Panc1 (cell line): ENCODE results near the gene GULP1. TPM values are rescaled to one million over a fixed set of nuclear protein-coding genes. Genes with fewer than 3 reads are reported as not detected.

ENCODE experiments used
- ATAC-seq: fragments of 200-7000 bp; cut with Tn5 transposase; 2 replicates; pipeline ENCODE4 v1.9.1; 2020; ENCODE audit warnings: mild to moderate bottlenecking, moderate library complexity
- BruUV-seq: library from RNA; stranded (reverse); fragments of 400-500 nt; replicated peaks from 2 replicates; lab custom pipeline; 2021; lab: Mats Ljungman, UMichigan
- CTCF ChIA-PET: fragments of 300-600 bp; sonication (Branson Sonifier 250); formaldehyde crosslinking; loops from one replicate; lab custom pipeline; 2022; ENCODE audit warnings: antibody characterized with exemption; lab: Charles Lee
- POLR2A ChIA-PET: fragments of 300-600 bp; sonication (Branson Sonifier 250); formaldehyde crosslinking; loops from one replicate; lab custom pipeline; 2022; ENCODE audit warnings: antibody characterized with exemption; lab: Charles Lee
- DNase-seq: peaks from one replicate; pipeline ENCODE4 v3.0.0-alpha.2; 2010; ENCODE audit warnings: low read depth, low spot score
- H3K27ac ChIP-seq: 2 replicates; pipeline ENCODE4 v1.5.1; 2011; ENCODE audit warnings: mild to moderate bottlenecking, low read length, inconsistent platforms
- H3K27me3 ChIP-seq: fragments of 200-500 bp; sonication (Bioruptor generic); 2 replicates; pipeline ENCODE4 v1.6.0; 2014; ENCODE audit warnings: low read length, inconsistent platforms; ENCODE audit not compliant: control insufficient read depth, insufficient read depth
- H3K36me3 ChIP-seq: fragments of 200-500 bp; sonication (Bioruptor generic); 2 replicates; pipeline ENCODE4 v1.5.1; 2014; ENCODE audit warnings: inconsistent platforms, mild to moderate bottlenecking, low read length, moderate library complexity; ENCODE audit not compliant: control insufficient read depth, insufficient read depth
- H3K4me1 ChIP-seq: 2 replicates; pipeline ENCODE4 v1.5.1; 2011; ENCODE audit warnings: inconsistent platforms, mild to moderate bottlenecking, low read length, moderate library complexity; ENCODE audit not compliant: control insufficient read depth, insufficient read depth
- H3K4me3 ChIP-seq, 2 experiments: 2 replicates each; pipeline ENCODE4 v1.5.1; 2011 to 2012; ENCODE audit warnings: low read depth in 2 of 2, low read length in 2 of 2, mild to moderate bottlenecking in 2 of 2, inconsistent platforms in 1 of 2, moderate library complexity in 1 of 2
- H3K9me3 ChIP-seq: fragments of 200-500 bp; sonication (Bioruptor generic); 2 replicates; pipeline ENCODE4 v1.5.1; 2014; ENCODE audit warnings: low read depth, mild to moderate bottlenecking, inconsistent platforms, low read length, moderate library complexity; ENCODE audit not compliant: control insufficient read depth, insufficient read depth
- POLR2AphosphoS5 ChIP-seq: IDR thresholded peaks from 2 replicates; pipeline ENCODE4 v1.6.1; 2012; ENCODE audit warnings: mild to moderate bottlenecking, low read depth, low read length, moderate library complexity
- SIN3A ChIP-seq: IDR thresholded peaks from 2 replicates; pipeline ENCODE4 v1.6.1; 2012; ENCODE audit warnings: low read depth, mild to moderate bottlenecking, low read length, moderate library complexity, borderline replicate concordance; ENCODE audit not compliant: insufficient read depth
- TCF7L2 ChIP-seq: IDR thresholded peaks from 2 replicates; pipeline ENCODE4 v1.6.1; 2011; ENCODE audit warnings: mild to moderate bottlenecking, low read depth, low read length, inconsistent platforms
- in situ Hi-C: cut with HindIII; loops from 2 replicates; pipeline ENCODE4 v1.10.0; 2016; ENCODE audit warnings: low sequenced_read_pairs, low pct_unique_long_range_greater_than_20kb
- intact Hi-C: fragments of 100-400 bp; cut with micrococcal nuclease; formaldehyde crosslinking; loops from one replicate; pipeline ENCODE4 v1.10.0; 2022; ENCODE audit not compliant: unreplicated experiment
- total RNA-seq: library from RNA; stranded (reverse); gene quantifications from one replicate; pipeline ENCODE4 v1.2.1, GENCODE V29; 2021; ENCODE audit not compliant: unreplicated experiment
- TF ChIP-seq, protein P1 (sequence below), 2 experiments: IDR thresholded peaks; 2 replicates each; pipeline ENCODE4 v1.6.1; 2011 to 2012; ENCODE audit warnings: low read depth in 2 of 2, control low read depth in 1 of 2, low read length in 1 of 2, mild to moderate bottlenecking in 1 of 2, moderate library complexity in 1 of 2; ENCODE audit not compliant: insufficient read depth in 1 of 2
- TF ChIP-seq, protein P2 (sequence below): fragments of 450-650 bp; IDR thresholded peaks from 2 replicates; pipeline ENCODE4 v1.5.1; 2017; ENCODE audit warnings: mild to moderate bottlenecking

Gene GULP1
- total RNA-seq, 1 experiment from 2014 or later = 51.5 TPM

DNA sequence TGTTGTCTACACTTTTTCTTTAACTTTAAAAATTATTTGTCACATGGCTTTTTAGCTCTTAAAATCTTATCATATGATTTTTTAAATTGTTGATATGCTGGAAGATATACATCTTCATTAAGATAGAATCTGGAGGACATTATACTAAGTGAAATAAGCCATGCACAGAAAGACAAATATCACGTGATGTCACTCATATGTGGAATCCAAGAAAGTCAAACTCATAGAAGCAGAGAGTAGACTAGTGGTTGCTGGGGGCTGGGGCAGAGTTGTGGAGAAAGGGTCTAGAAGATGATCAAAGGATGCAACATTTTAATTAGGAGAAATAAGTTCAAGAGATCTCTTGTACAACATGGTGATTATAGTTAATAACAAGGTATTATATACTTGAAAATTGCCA lies 280.9 kb downstream of the GULP1 start:
- Histone ChIP-seq H3K9me3 (no peaks in the 10 kb centered on the region), H3K36me3 (no peaks in the 10 kb centered on the region; the same call in 1 of the 2 replicates), H3K4me1 (no peaks in the 10 kb centered on the region), H3K4me3 (no peak overlapping the region), H3K27ac (no peak overlapping the region), H3K27me3 (no peaks in the 10 kb centered on the region)
- in situ Hi-C loops = no loop called here
- ChIA-PET POLR2A (no interaction called here), CTCF (no interaction called here)
- no TSS peak for BruUV-seq
- TF ChIP-seq TCF7L2 = no peak
- no peak for TF ChIP-seq POLR2AphosphoS5
- intact Hi-C loops = no loop called here
- no peak for ATAC-seq
- no peak for DNase-seq

DNA sequence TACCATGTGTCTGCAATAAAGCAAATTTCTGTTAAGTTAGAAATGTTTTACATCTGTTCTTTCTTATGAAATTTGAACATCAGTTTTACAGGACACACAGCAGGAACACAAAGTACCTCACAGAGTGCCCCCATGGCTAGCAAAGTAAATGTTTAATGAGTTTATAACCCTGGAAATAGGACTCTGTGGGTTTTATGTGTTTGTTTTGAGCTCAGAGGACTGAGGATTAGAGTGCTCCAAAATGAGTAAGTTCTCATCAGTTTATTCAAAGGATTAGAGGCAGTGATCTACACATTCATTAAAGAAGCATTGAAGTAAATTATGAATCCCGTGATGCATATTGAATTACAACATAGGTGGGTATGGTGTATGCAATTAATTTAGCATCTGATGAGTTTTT lies 281.8 kb downstream of the GULP1 start:
- ChIA-PET POLR2A (no interaction called here), CTCF (no interaction called here)
- no peaks in the 10 kb centered on the region for H3K27me3 ChIP-seq
- no peak for TF ChIP-seq TCF7L2
- TF ChIP-seq, protein P1, sequence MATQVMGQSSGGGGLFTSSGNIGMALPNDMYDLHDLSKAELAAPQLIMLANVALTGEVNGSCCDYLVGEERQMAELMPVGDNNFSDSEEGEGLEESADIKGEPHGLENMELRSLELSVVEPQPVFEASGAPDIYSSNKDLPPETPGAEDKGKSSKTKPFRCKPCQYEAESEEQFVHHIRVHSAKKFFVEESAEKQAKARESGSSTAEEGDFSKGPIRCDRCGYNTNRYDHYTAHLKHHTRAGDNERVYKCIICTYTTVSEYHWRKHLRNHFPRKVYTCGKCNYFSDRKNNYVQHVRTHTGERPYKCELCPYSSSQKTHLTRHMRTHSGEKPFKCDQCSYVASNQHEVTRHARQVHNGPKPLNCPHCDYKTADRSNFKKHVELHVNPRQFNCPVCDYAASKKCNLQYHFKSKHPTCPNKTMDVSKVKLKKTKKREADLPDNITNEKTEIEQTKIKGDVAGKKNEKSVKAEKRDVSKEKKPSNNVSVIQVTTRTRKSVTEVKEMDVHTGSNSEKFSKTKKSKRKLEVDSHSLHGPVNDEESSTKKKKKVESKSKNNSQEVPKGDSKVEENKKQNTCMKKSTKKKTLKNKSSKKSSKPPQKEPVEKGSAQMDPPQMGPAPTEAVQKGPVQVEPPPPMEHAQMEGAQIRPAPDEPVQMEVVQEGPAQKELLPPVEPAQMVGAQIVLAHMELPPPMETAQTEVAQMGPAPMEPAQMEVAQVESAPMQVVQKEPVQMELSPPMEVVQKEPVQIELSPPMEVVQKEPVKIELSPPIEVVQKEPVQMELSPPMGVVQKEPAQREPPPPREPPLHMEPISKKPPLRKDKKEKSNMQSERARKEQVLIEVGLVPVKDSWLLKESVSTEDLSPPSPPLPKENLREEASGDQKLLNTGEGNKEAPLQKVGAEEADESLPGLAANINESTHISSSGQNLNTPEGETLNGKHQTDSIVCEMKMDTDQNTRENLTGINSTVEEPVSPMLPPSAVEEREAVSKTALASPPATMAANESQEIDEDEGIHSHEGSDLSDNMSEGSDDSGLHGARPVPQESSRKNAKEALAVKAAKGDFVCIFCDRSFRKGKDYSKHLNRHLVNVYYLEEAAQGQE (IDR thresholded peaks at IDR 0.05; ENCODE audit: insufficient read depth in 1 of 2, low read depth in 2 of 2, low read length in 1 of 2) = no peak
- TF ChIP-seq SIN3A = no peak
- TF ChIP-seq POLR2AphosphoS5 = no peak
- TF ChIP-seq, protein P2, sequence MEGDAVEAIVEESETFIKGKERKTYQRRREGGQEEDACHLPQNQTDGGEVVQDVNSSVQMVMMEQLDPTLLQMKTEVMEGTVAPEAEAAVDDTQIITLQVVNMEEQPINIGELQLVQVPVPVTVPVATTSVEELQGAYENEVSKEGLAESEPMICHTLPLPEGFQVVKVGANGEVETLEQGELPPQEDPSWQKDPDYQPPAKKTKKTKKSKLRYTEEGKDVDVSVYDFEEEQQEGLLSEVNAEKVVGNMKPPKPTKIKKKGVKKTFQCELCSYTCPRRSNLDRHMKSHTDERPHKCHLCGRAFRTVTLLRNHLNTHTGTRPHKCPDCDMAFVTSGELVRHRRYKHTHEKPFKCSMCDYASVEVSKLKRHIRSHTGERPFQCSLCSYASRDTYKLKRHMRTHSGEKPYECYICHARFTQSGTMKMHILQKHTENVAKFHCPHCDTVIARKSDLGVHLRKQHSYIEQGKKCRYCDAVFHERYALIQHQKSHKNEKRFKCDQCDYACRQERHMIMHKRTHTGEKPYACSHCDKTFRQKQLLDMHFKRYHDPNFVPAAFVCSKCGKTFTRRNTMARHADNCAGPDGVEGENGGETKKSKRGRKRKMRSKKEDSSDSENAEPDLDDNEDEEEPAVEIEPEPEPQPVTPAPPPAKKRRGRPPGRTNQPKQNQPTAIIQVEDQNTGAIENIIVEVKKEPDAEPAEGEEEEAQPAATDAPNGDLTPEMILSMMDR = no peak
- no peak overlapping the region for H3K27ac ChIP-seq
- DNase-seq (no peak), ATAC-seq (no peak)
- in situ Hi-C loops = no loop called here
- intact Hi-C loops = no loop called here
- no peaks in the 10 kb centered on the region for H3K9me3 ChIP-seq
- no peak overlapping the region for H3K4me3 ChIP-seq
- no peaks in the 10 kb centered on the region for H3K4me1 ChIP-seq
- H3K36me3 ChIP-seq = no peaks in the 10 kb centered on the region; the same call in 1 of the 2 replicates
- BruUV-seq = no TSS peak

DNA sequence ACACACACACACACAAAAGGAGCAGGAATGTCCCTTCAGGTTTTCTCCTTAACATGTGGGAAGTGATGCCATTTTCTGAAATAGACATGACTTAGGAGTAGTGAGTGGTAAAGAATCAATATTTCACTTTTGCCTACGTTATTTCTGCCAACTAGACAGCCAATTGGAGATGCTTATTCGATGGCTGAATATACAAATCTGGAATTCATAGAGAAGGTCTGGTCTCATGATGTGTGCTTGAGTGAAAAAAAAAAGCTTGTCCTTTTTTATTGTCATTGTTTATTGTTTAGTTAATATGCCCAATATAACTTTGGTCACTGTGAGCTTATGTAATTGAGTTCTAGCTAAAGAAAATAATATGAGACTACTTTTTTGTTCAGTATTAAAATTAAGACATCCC lies 284.3 kb downstream of the GULP1 start:
- ATAC-seq = no peak
- intact Hi-C loops (no loop called here), in situ Hi-C loops (no loop called here)
- TF ChIP-seq POLR2AphosphoS5 = no peak
- TF ChIP-seq TCF7L2 = no peak
- TF ChIP-seq, protein P1 (IDR thresholded peaks at IDR 0.05; ENCODE audit: insufficient read depth in 1 of 2, low read depth in 2 of 2, low read length in 1 of 2) = no peak
- no peak for TF ChIP-seq SIN3A
- TF ChIP-seq, protein P2 = no peak
- DNase-seq = no peak
- no peak overlapping the region for H3K27ac ChIP-seq
- H3K4me3 ChIP-seq = no peak overlapping the region
- no peaks in the 10 kb centered on the region for H3K27me3 ChIP-seq
- POLR2A ChIA-PET = no interaction called here
- no TSS peak for BruUV-seq
- H3K36me3 ChIP-seq = no peaks in the 10 kb centered on the region; the same call in 1 of the 2 replicates
- CTCF ChIA-PET = no interaction called here
- no peaks in the 10 kb centered on the region for H3K4me1 ChIP-seq
- H3K9me3 ChIP-seq = no peaks in the 10 kb centered on the region
